Stimulated activated CD8-positive, alpha-beta memory T cell treated with anti-CD3 and anti-CD28 coated beads, Interleukin-7, amount 100 ng/mL, for 24 hours (primary cell): Measurements from ENCODE around the gene ATP13A3.
"Not testable (repeated sequence)": the region's sequence is repeated elsewhere in the genome, so short reads cannot be mapped to it uniquely, and the experiment has no call there.

Source experiments
- DNase-seq: peaks from one replicate; pipeline ENCODE4 v3.0.0-alpha.2; 2020; ENCODE audit warnings: low read depth

Gene ATP13A3

GRCh38 chr3:194499516-194499915 lies 12.7 kb upstream of the ATP13A3 start:
- not testable (repeated sequence) for DNase-seq

- DNase-seq = no peak
Measured at GRCh38 chr3:194497799-194498575, 11.2 kb upstream of the ATP13A3 start.

DNA sequence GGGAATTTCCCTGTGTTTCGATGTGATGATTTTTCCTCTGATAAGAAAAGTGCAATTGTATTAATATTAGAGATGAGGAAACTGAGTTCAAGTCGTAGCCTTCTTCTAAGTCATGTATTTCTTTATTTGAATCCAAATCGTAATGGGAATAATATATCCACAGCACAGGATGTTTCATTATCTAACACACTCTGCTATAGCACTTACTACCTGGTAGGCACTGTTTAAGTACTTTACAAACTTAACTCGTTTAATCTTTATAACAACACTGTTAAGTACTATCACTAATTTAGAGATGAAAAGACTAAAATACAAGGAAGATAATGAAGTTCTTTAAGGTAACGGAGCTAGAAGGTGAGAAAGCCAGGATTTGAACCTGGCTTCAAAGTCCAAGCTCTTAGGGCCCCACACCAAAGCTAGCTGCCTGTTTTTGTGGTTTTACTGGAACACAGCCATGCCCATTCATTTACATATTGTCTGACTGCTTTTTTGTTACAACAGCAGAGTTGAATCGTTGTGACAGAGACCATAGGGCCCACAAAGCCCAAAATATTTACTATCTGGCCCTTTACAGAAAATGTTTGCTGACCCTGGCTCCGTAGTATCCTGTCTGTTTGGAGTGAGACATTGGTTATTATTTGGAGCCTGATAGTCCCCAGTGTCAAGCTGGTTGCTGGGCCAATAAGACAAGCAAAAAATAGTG lies 9.6 kb upstream of the ATP13A3 start:
- DNase-seq = no peak

GRCh38 chr3:194494951-194495374 lies 8.2 kb upstream of the ATP13A3 start:
- no peak for DNase-seq

- not testable (repeated sequence) for DNase-seq
Measured at GRCh38 chr3:194493995-194494927, 7.5 kb upstream of the ATP13A3 start.

- DNase-seq = no peak
Measured at GRCh38 chr3:194492001-194492400, 5.2 kb upstream of the ATP13A3 start.

DNA sequence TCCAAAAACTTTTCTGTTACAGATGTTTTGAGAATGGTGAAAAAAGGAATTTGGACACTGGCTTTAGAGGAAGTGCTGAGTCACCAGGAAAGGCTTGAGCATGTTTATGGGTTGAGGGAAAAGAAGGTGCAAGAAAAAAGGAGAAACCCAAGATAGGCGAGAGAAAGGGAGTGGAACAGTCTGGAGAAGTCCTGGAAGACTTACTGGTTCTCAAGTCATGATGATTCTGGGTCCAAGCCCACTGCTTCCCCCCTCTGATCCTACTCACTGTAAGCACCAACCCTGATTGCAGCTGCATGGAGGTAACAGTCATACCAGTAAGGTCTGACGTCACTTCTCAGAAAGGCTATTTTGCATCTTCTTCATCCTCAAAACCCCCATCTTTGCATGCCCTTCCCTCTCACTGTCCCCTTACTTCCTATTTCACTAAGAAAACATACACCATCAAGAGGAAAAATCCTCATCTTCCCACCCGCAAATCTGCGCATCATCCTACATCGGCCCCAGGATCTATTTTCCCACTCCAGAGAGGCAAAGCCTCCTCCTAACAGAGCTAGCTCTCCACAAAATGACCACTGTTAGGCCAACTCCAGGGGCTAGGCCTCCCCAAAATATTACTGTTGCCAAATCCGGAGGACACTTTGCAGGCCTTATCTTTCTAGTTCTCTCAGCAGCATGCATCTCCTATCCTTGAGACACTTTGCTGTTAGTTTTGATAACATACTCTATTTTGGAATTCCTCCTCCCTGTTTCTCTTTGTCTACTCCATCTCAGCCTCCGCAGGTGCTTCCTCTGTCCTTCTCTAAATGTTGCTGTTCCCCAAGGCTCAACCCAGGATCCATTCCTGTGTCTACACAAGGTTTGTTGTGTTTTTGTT lies 3.2 kb upstream of the ATP13A3 start:
- no peak for DNase-seq

GRCh38 chr3:194488055-194488742 lies 1.4 kb upstream of the ATP13A3 start:
- DNase-seq = no peak

- no peak for DNase-seq
Measured at GRCh38 chr3:194487289-194488054, 670 bp upstream of the ATP13A3 start.

DNA sequence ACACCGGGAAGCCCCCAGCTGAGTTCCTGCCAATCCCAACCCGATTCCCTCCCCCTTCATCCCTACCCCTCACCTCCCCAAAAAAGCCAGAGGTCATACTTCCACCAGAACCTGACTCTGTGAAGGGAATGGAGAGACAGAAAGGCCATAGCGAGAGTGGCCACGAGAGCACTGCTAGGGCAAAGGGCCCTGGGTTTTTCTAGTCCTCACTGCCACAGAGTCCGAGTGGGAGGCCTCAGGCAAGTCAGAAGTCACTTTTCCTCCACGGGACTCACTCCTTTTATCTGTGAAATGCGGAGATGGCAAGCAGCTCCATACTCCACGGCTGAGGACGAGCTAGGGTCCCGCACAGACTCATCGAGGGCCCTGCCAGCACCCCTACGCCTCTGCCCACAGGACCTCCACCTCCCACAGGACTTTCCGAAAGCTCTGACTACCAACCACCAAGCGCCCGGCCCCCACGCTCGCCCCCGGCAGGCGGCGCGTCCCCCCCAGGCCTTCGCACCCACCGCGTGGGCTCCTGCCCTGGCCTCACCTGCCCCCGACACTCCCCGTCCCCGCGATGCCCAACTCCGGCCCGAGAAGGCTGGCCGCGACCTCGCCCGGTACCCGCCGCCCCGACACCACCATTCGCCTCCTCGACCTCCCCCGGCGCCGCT lies 792 bp downstream of the ATP13A3 start:
- peak; percentile 31 for DNase-seq

DNA sequence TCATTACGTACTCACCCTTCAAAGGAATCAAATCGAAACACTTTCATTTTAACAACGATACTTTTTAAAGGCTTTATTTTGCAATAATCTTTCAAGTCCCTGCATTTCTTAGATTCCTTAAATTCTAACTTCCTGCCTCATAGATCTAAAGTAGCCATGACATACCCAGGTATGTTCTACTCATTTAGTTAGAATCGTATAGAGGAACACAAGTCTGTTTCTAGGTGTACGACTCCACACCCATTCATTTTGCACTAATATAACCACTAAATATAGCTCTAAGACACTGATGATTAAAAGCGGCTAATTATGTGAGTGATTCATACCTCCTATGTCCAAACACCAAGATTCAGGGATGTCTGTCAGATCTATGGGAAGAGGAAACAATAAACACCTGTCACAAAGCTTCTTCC lies 1.3 kb downstream of the ATP13A3 start:
- DNase-seq = no peak

- DNase-seq = no peak
Measured at GRCh38 chr3:194484614-194485013, 2.2 kb downstream of the ATP13A3 start.

DNA sequence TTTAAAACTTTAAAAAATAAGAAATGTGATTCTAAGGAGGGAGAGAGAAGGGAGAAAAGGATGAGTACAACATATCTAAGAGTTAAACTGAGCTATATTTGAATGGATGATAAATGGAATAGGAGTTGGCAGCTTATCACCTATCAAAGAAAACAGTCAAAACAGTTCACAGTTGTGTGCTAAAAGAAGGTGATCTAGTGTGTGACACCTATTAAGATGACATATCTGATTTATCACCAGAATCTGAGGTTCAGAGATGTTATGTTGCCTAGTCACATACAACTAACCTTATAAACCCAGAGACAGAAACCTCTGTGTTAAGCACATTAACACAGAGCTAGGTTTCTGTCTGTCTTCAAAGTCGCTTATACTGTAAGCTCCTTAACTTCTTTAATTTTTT lies 3.0 kb downstream of the ATP13A3 start:
- DNase-seq = no peak

GRCh38 chr3:194482830-194483229 lies 4.0 kb downstream of the ATP13A3 start:
- not testable (repeated sequence) for DNase-seq

DNA sequence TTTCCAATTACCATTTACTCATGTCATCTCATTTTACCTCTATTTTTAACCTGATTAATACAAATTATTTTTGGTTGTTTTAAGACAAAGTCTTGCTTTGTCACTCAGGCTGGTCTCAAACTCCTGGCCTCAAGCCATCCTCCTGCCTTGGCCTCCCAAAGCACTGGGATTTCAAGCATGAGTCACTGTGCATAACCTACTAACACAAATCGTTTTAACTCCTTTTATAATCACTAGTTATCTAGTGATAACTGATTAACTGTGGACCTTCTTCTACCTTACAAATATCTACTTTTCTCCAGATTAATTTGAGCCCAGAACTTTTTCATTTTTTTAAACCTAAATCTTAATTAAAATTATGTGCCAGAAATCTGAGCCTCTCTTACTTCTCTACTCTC lies 4.6 kb downstream of the ATP13A3 start:
- no peak for DNase-seq

- DNase-seq = no peak
Measured at GRCh38 chr3:194481525-194482195, 5.1 kb downstream of the ATP13A3 start.

- DNase-seq = no peak
Measured at GRCh38 chr3:194481103-194481502, 5.7 kb downstream of the ATP13A3 start.

GRCh38 chr3:194476784-194477183 lies 10.0 kb downstream of the ATP13A3 start:
- DNase-seq = no peak

- no peak for DNase-seq
Measured at GRCh38 chr3:194475978-194476377, 10.8 kb downstream of the ATP13A3 start.
